KG1 (cell line): ENCODE data around the gene GSS.

Source experiments
- DNase-seq: peaks from one replicate; lab custom pipeline; 2025; lab: John Stamatoyannopoulos, UW

Gene GSS

DNA sequence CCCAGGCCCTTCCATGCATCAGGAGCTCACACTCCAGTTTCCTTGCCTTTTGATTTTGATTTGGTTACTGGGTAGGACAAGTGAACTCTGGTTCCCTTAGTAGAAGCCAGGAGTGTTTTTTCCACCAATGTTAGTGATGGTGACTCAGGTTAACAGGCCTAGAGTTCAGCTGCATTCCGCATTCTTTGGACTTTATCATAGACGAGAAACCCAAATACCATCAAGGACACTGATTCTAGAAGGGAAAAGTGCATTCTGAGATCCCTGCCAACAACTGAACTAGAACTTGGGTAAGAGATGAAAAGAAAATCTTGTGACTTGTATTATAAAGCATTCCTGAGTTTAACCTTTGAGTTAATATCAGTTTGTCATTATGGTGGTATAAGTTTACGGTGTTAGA lies 8.9 kb downstream of the GSS start:
- no peak for DNase-seq

DNA sequence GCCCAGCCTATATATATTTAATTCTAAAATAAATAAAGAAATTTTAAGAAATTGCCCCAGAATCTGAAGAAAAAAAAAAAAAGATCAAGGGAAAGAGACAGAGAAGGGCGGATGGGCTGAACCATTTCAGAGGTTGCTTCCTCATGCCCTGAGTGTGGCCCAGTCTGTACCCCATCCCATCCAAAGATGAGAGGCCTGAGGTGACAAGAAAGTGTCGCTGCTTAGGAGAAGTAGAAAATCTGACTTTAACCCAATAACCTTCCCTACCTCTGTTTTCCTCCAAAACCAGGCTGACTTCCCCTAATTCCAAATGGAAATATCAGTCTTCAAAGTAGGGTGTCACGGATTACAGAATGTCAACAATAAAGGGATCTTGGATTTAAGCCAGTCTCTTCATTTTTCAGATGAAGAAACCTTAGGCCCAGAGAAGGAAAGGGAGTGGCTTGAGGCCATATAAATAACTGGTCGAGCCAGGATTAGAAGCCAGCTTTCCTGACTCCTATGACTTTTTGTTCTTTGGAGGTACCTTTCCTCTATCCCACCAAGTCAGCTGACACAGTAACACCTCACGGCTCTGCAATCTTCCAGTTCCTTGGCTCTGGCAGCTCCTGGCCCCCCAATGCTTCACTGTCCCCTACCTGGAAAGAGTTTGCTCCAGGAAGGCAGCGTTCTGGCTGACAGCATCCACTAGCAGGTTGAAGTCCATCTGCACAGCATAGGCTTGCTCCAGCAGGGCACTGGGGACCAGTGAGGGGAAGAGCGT lies 10.1 kb downstream of the GSS start:
- DNase-seq: no peak

DNA sequence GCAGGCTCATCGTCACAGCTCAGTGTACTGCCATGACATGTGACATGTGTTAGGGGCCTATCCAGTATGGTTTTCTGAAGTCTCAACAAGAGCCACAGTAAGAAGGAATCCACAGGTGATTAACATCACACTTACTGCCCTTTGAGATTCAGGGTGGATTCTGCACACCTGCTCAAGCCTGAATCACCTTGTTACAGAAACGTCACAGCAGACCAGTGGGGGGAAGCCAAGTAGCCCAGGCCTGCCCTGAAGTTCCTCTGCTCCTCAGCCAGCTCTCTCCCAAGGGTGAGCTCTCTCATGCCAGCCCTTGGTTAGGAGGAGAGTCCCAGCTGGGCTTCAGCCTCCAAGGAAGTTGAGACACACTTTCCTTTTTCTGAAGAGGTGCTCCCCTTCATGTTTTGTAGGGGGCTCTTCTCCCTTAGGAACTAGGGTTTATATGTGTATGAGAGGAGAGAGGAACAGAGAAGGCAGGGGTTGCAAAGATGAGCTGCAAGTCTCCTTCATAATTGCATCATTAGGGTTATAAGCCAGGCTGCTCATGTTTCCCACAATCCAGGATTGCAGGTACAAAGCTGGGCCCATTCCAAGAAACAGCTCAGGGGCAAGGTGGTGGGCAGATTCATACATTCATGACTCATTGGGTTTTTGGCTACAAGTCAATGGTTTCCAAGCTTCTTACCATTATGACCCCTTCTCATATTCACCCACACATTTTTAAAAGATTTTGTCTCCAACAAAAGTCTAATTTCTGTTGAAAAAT lies 11.6 kb downstream of the GSS start:
- DNase-seq: no peak

DNA sequence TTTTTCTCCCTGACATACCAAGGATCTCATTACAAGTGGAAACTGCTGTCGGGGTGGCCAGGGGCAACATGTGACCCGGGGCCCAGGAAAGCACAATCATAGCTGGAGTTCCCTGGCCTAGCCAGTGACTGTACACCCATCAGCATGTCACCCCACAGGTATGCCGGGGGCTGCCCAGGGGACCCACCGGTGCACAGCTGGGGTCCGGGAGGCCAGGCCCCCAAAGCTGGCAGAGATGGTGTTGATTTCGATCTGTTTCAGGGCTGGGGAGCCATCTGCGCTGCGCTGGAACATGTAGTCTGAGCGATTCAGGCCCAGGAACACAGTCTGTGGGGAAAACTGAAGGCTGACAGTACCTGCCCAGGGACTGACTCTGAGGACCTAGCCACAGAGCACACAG lies 13.3 kb downstream of the GSS start:
- DNase-seq: no peak

DNA sequence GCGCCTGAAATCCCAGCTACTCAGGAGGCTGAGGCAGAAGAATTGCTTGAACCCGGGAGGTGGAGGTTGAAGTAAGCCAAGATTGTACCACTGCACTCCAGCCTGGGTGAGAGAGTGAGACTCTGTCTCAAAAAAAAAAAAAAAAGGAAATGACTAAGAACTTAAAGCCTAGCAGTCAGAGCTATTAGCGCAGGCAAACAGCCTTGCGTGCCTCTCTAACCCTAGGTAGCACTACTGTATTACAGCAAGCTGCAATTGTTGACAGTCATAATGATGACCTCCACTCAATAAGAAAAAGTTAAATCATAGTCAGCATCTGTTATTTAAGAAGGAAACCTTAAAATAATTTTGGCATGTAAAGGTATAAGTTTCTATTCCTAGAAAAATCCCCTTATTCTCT lies 14.4 kb downstream of the GSS start:
- no peak for DNase-seq

DNA sequence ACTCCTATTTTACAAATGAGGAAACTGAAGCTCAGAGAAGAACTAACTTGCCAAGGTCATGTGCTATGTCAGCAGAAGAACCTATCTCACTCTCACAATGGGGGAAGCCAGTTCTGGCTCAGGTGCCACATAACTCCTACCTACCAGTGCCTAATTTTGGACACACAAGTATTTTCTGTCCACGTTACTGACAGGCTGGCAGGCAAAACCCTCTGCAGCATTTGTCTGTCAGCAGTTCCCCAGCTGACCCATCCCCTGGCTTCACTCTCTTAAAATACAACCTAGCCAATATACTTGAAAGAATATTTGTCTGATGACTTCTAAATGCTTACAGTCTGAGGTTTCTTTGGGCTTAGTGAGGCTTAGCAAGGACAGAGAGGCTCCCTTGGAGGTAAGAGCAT lies 15.5 kb downstream of the GSS start:
- no peak for DNase-seq

DNA sequence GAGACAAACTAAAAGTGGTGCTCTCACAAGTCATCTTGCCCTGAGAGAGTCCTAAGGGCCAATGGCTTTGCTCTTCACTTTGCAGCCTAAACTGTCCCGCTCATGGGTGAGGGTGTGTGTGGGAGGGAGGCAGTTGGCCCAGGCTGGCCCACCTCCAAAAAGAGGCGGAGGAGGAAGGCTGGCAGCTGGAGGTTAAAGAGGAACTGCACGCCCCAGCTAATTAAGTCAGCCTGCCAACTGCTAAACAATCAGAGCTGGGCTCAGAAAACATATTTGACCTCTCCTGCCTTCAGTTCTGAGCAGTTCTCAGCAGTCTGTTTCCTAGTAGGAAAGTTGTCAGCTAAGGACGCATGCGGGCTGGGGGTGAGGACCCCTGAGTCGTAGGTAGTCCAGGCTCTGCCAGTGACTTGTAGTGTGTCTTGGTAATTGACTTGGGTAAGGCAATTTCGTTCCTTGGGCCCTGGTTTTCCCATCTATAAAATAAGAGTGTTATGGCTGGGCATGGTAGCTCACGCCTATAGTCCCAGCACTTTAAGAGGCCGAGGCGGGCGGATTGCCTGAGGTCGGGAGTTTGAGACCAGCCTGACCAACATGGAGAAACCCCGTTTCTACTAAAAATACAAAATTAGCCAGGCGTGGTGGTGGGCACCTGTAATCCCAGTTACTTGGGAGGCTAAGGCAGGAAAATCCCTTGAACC lies 17.0 kb downstream of the GSS start:
- peak; percentile 13 for DNase-seq

DNA sequence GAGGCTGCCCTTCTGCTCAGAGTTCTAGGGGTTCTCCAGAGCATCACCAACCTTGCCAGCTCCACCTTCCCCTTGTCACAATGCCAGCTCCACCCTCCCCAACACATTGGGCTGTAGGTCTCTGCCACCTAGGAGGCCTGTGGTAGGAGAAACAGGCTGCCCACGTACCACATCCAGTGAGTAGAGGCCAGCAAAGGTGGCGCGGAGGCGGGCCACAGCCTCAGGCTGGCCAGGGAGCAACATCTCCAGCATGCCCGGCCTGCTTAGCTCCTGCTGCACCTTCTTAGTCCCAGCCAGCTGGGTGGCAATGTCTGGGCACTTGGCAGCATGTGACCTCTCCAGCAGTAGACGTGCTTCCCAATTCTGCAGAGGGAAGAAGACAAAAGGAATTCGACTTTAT lies 23.8 kb downstream of the GSS start:
- DNase-seq: no peak

DNA sequence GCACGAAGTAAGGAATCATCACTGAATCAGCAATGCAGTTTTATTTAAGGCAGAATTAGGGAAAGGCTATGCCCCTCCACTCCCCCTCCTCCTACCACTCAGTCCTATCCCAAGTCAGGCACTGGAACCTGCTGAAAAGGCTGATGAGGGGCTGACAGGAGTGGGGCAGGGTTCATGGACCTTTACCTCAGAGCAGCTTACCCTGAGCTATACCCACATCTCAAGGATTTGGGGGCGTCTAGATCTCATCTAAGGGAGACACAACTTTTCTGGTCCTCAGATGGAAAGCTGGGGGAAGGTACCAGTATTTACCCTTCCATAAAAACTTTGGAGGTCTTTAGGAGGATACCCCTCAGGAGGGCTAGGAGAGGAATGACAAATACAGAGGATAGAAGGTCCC lies 27.2 kb downstream of the GSS start:
- no peak for DNase-seq

DNA sequence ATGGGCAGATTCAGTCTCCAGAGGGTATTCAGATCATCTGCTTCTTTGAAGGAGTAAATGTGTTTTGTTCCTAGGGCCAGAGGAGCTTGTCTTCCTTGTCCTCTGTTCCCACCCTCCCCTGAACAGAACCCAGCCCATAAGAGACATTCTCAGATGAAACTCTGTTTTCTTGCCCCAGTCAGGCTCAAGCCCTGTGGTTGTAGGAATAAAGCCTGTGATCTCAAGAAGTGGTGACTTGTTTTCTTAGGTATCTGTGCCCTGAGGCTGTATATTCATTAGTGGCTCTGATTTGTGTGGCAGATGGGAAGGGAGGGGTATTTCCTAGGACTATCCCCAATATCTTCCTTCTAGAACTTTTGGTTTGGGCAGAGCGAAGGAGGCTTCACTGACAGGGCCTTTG lies 27.9 kb downstream of the GSS start:
- no peak for DNase-seq

DNA sequence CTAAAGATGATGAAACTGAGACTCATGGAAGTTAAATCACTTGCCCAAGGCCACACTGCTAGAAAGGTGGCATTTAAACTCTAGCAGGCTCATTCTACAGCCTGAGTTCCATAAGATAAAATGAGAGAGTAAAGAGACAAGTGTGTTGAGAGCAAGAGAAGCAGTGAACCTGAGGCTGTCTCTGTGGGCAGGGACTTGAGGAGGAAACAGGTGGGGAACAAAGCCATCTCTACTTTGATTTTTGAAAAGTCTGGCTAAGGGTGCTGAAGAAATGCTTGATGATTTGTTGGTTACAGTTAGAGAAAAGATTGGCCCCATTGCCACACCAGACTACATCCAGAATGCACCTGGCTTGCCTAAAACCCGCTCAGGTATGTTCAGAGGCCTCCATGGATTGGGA lies 29.0 kb downstream of the GSS start:
- no peak for DNase-seq

DNA sequence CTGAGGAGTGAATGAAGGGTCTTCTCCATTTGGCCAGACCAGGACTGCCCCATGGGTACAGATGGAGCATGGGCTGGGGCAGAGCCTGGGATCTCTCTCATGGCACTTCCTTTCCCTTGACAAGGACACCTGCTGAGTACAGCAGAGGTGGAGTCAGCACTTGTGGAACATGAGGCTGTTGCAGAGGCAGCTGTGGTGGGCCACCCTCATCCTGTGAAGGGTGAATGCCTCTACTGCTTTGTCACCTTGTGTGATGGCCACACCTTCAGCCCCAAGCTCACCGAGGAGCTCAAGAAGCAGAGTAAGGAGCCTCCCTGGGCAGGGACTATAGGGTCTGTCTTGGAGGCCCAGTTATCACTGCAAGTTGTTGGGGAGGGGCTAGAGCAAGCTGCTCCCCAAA lies 29.6 kb downstream of the GSS start:
- DNase-seq: no peak

DNA sequence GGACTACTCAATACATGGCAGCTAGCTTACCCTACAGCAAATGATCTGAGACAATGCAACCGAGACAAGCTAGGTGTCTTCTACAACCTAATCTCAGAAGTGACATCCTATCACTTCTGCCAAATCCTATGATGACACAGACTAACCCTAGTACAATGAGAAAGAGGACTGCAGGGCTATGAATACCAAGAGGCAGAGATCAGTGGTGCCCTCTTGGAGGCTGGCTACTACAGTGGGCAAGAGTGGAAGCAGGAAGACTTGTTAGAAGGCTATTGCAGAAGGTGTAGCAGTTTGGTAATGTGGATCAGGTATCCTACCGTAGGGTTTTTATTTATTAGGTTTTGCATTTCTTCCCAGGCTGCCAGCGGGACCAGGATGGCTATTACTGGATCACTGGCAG lies 30.3 kb downstream of the GSS start:
- DNase-seq: no peak

DNA sequence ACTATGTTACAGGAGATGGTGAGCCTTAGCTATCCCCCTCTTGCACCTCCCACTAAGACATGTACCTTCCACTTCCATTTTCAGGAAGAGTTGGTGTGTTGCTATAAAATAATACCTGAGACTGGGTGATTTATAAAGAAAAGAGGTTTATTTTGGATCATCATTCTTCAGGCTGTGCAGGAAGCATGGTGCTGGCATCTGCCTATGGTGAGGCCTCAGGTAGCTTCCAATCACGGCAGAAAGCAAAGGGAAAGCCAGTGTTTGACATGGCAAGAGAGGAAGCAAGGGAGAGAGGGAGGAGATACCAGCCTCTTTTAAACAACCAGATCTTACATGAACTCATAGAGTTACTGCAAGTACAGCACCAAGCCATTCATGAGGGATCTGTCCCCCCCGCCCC lies 32.2 kb downstream of the GSS start:
- DNase-seq: no peak

DNA sequence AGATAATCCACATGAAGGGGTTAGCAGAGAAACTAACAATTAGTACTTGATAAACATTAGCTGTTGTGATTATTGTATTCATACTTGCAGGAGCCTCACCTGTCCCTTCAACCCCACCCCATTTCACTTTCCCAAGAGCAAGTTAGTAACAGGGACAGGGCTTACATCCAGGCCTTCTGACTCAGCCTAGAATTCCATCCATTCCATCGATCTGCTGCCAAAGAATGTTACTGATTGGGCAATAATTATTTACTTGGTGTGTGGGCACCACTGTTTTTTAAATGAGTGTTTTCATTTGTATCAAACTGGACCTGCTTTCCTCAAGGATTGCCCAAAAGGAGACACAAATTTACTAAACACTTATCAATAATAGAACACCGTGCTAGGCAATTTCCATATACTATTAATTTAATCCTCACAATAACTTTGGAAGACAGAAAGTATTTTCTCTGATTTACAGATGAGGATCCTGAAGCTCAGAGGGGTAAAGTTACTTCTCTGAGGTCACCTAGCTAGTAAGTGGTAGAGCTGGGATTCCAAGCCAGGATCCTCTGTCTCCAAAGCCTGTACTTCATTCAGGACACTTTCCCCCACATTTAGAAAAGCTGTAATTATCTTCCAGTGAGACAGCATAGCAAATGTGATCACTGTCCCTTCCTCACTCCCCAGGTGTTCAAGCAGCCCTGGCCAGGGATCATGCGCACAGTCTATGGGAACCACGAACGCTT lies 32.8 kb downstream of the GSS start:
- DNase-seq: no peak

DNA sequence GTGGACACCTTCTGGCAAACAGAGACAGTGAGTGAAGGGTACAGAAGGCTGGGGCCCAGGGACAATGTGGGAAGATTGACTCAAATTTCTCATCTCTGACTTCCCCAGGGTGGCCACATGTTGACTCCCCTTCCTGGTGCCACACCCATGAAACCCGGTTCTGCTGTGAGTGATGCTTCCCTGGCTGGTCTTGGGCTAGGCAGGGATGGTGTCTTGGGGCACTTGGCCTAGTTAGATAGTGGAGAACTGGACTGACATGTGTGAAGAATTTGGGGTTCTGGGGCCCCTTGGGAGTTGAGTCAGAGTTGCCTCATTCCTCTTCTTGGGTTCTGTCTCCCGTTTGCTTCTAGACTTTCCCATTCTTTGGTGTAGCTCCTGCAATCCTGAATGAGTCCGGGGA lies 34.2 kb downstream of the GSS start:
- DNase-seq: no peak

DNA sequence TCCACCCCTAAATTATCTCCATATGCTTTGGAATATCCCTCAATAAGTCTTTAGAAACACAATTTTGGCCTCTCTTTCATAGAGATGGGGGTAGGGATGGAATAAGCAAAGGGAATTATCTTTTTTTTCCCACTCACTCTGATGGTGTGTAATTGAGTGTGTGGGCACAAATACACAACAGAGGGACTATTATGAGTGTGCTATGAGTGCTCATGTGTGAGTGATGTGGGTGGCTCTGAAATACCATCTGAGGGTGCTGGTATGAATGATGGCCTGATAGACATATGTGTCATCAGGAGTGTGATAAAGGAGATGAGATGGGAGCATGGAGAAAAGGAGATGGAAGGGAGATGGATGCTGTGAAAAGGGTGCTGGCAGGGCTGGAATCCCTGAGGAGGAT lies 35.6 kb downstream of the GSS start:
- no peak for DNase-seq

DNA sequence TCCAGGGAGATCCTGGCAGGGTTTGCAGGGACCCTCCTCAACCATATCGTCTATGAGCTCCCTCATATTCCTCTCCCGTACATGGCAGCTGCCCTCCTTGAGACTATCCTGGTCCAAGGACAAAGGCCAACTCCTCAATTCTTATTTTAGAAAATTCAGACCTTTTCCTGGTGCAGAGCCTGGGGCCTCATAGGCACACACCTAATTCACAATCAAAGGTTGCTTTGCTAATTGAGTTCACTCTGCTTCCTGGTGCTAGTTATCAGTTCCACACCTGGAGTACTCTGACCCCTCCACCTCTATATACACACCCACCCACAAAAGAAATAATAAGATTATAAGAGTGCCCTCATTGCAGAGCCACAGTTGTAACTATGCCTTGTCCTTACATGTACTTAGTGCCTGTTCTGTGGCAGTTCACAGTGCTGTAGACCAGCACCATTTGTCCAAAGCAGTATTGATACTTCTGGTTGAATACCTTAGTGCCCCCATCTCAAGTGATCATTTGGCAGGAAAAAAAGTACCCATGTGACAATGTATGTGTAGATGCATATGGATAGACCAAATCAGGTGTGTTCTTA lies 38.7 kb downstream of the GSS start:
- DNase-seq: no peak

DNA sequence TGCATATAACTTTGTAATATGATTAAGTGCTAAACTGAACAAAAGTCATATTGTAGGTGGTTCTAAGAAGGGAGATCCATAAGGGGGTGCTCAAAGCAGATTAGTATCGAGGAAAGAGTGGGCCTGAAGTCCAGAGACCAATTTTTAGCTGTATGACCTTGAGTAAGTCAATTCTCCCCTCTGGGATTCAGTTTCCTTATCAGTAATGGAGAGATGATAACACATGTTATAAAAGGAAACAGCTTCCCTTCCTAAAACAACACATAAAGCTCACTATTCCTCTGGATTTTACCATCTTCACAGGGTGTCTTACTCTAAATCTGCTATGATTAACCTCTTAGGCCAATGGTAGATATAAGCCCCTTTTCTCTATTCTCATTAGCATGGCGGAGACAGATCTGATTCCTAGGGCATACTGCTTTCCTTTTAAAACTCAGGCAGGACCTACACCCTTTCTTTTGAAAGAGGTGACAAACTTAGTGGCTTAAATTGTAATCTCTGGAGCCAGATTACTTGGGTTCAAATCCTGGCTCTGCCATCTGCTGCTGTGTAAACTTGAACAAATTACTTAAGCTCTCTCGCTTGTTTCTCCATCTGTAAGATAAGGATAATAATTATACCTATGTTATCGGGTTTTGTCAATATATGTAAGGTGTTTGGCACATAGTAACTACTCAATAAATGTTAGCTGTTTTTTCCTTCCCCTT lies 39.7 kb downstream of the GSS start:
- no peak for DNase-seq

DNA sequence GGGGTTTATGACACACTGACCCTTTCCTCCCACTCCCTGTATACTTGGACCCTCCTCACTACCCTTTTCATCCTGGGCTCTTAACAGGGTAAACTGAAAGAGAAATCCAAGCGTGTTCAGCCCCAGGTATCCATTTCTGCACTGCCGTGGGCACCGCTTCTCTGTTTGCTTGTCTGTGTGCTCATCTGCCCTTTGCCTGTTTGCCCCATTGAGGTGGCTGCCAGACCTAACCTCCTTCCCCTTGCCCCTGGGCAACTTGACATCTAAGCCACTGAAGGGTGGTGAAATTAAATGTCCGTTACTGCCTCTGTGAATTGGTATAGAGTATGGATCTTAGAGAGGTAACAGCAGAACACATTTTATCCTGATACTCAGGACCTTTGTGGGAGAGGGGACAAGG lies 40.5 kb downstream of the GSS start:
- DNase-seq: no peak

DNA sequence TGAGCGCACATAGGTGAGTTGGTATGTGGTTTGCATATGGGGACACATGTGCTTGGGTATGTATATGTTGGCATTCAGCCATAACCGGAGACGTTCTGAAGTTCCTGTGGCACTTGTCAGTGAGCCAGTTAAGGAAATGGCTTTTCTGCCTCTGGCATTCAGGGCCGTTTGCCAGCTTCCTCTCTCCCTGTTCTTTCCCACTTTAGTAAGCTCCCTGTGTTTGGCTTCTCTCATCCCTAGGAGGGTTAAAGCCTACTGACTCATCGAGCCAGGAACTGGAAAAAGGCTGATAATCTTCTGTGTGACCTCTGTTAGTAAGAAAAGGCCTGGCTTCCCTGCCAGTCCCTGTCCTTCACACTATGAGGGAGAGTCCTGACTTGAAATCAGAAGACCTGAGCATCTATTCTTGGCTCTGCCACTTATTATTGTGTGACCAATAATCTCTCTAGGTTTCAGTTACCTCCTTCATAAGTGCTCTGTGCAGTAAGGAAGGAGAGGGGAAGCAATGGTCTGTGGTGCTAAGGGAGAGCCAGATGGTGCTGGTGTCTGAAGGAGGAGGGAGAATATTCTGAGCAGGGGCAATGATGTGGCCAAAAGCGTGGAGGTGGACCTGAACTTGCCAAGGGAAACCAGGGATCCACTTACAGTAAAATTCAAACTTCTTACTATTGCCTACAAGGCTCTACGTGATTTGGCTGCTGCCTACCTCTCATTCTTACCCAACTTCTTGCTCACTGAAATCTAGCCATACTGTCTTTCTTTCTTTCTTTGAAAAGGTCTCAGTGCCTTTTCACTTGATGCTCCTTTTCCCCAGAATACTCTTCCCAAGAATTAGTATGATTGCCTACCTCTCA lies 47.8 kb downstream of the GSS start:
- no peak for DNase-seq
